Measurements from ENCODE around the gene CCDC28B.
A peak's percentile ranks its signal among the peaks of the same experiment; 100 is the strongest.

CCDC28B gene

DNA sequence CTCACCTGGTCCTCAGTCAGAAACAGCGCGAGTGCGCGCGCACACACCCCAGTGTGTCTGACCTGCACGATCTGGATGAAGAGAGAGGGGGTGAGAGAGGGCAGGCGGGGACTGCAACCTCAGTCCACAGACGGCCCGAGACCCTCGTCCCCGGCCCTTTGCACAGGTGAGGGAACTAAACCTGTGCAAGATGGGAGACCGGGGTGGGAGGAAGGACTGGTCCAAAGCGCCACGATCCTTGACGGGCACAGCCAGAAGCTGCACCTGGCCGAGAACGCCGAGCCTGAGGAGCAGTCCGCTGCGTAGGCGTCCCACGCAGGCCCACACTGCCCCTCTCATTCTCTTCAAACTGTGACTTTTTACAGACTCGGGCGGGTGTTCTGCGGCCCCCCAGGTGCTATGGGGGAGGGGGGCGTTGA is 4.6 kb downstream of the CCDC28B start:
- TF ChIP-seq SPI1 (IDR thresholded peaks at IDR 0.05; ENCODE audit: borderline replicate concordance, low read depth) = no peak
- no peak for TF ChIP-seq POLR2AphosphoS5 (IDR thresholded peaks at IDR 0.05; ENCODE audit: low read depth)
- TF ChIP-seq, protein P1, sequence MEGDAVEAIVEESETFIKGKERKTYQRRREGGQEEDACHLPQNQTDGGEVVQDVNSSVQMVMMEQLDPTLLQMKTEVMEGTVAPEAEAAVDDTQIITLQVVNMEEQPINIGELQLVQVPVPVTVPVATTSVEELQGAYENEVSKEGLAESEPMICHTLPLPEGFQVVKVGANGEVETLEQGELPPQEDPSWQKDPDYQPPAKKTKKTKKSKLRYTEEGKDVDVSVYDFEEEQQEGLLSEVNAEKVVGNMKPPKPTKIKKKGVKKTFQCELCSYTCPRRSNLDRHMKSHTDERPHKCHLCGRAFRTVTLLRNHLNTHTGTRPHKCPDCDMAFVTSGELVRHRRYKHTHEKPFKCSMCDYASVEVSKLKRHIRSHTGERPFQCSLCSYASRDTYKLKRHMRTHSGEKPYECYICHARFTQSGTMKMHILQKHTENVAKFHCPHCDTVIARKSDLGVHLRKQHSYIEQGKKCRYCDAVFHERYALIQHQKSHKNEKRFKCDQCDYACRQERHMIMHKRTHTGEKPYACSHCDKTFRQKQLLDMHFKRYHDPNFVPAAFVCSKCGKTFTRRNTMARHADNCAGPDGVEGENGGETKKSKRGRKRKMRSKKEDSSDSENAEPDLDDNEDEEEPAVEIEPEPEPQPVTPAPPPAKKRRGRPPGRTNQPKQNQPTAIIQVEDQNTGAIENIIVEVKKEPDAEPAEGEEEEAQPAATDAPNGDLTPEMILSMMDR (IDR thresholded peaks at IDR 0.05; ENCODE audit: insufficient read depth, low read length) = no peak
- TF ChIP-seq GABPA (IDR thresholded peaks at IDR 0.05; ENCODE audit: low read depth) = no peak
- TF ChIP-seq, protein P2, sequence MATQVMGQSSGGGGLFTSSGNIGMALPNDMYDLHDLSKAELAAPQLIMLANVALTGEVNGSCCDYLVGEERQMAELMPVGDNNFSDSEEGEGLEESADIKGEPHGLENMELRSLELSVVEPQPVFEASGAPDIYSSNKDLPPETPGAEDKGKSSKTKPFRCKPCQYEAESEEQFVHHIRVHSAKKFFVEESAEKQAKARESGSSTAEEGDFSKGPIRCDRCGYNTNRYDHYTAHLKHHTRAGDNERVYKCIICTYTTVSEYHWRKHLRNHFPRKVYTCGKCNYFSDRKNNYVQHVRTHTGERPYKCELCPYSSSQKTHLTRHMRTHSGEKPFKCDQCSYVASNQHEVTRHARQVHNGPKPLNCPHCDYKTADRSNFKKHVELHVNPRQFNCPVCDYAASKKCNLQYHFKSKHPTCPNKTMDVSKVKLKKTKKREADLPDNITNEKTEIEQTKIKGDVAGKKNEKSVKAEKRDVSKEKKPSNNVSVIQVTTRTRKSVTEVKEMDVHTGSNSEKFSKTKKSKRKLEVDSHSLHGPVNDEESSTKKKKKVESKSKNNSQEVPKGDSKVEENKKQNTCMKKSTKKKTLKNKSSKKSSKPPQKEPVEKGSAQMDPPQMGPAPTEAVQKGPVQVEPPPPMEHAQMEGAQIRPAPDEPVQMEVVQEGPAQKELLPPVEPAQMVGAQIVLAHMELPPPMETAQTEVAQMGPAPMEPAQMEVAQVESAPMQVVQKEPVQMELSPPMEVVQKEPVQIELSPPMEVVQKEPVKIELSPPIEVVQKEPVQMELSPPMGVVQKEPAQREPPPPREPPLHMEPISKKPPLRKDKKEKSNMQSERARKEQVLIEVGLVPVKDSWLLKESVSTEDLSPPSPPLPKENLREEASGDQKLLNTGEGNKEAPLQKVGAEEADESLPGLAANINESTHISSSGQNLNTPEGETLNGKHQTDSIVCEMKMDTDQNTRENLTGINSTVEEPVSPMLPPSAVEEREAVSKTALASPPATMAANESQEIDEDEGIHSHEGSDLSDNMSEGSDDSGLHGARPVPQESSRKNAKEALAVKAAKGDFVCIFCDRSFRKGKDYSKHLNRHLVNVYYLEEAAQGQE (IDR thresholded peaks at IDR 0.05; ENCODE audit: insufficient replicate concordance, low read depth) = no peak
- DNase-seq (ENCODE audit: low read depth in 1 of 2, low spot score in 1 of 2) = no peak
- peak overlapping the region; percentile 75 for H3K4me3 ChIP-seq (replicated peaks; ENCODE audit: insufficient read depth, low read length)
- peak overlapping the region; percentile 70 for H3K27ac ChIP-seq (replicated peaks)
- H3K27me3 ChIP-seq (ENCODE audit: insufficient read depth, poor library complexity, severe bottlenecking) = no peaks in the 10 kb centered on the region

DNA sequence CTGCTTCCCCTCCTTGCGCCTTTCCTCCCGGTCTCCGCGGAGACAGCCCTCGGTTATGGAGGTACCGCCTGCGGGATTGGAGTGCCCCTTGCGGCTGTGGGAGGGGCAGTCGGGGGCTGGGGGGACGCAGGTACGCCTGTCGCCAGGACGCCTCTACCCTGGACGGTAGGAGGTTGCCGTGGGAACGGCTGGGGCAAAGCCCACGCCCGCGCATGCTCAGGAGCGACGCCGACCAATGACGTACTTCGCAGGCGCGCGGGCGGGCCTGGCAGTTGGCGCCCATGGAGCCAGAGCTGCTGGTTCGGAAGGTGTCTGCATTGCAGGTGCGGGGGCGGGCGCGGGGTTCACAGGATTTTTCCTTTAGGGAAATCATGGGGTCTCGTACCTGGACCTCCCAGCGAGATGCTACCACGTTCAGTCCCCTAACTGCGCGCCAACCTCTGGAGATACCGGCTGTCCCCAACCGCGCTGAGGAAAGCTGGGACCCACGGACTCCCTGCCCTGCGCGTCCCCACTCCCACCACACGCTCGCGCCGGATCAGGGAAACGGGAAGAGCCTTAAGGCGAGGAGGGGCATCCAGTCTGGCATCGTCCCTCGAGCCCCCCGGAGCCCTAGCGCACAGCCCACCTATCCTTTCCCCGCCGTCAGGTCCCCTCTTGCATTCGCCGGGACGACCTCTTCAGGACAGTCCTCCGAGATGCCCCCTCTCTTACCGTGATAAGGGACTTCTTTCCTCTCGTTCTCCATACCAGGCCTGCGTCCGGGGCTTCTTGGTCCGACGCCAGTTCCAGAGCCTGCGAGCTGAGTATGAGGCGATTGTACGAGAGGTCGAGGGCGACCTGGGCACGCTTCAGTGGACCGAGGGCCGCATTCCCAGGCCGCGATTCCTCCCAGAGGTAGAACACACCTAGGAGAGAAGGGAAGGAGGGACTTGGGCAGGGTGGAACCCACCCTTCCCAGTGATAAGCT is 5.3 kb downstream of the CCDC28B start, which contains the start of gene IQCC:
Gene IQCC, plus strand, starts transcription at position 271 of the 970 bp plus-strand sequence. Its CDS starts 11 bp downstream, at position 282.
- TF ChIP-seq POLR2AphosphoS5 (IDR thresholded peaks at IDR 0.05; ENCODE audit: low read depth) (peak; percentile 92), SPI1 (IDR thresholded peaks at IDR 0.05; ENCODE audit: borderline replicate concordance, low read depth) (peak; percentile 4; the same call in 1 of the 2 replicates), GABPA (IDR thresholded peaks at IDR 0.05; ENCODE audit: low read depth) (no peak)
- TF ChIP-seq, protein P2 (IDR thresholded peaks at IDR 0.05; ENCODE audit: insufficient replicate concordance, low read depth) = no peak
- TF ChIP-seq, protein P1 (IDR thresholded peaks at IDR 0.05; ENCODE audit: insufficient read depth, low read length) = no peak
- H3K27ac ChIP-seq (replicated peaks) = peak within 1 kb of the TSS; percentile 70

DNA sequence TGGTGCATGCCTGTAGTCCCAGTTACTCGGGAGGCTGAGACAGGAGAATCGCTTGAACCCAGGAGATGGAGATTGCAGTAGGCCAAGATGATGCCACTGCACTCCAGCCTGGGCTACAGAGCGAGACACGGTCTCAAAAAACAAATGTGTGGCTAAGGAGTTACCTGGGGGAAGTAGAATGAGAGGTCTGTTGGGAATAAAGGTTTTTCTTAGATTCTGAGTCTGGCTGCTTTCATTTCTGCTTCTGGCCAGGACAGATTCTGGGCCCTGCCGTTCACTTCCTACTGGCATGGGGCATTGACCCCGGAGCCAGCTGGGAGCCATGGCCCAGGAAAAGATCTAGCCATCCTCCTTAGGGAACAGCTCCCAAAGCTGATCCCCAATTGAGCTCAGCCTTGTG is 8.1 kb downstream of the CCDC28B start:
- no peaks in the 10 kb centered on the region for H3K27me3 ChIP-seq (ENCODE audit: insufficient read depth, poor library complexity, severe bottlenecking)
- TF ChIP-seq, protein P2 (IDR thresholded peaks at IDR 0.05; ENCODE audit: insufficient replicate concordance, low read depth) = no peak
- TF ChIP-seq, protein P1 (IDR thresholded peaks at IDR 0.05; ENCODE audit: insufficient read depth, low read length) = no peak
- no peak for TF ChIP-seq SPI1 (IDR thresholded peaks at IDR 0.05; ENCODE audit: borderline replicate concordance, low read depth)
- no peak; the same call in 1 of the 2 replicates for TF ChIP-seq POLR2AphosphoS5 (IDR thresholded peaks at IDR 0.05; ENCODE audit: low read depth)
- no peak for TF ChIP-seq GABPA (IDR thresholded peaks at IDR 0.05; ENCODE audit: low read depth)
- H3K27ac ChIP-seq (replicated peaks) = no peak overlapping the region
- no peak overlapping the region for H3K4me3 ChIP-seq (replicated peaks; ENCODE audit: insufficient read depth, low read length)
- DNase-seq (ENCODE audit: low read depth in 1 of 2, low spot score in 1 of 2) = no peak

More for the DNA sequence above, 5.3 kb downstream of the CCDC28B start, which contains the start of gene IQCC:
- no peaks in the 10 kb centered on the region for H3K27me3 ChIP-seq (ENCODE audit: insufficient read depth, poor library complexity, severe bottlenecking)
- H3K4me3 ChIP-seq (replicated peaks; ENCODE audit: insufficient read depth, low read length) = peak within 1 kb of the TSS; percentile 75
- peak; percentile 78 to 82 for DNase-seq (ENCODE audit: low read depth in 1 of 2, low spot score in 1 of 2)

Data from HL-60 (cell line).